ENCODE data around the gene HNRNPAB.
"Not testable (repeated sequence)": the region's sequence is repeated elsewhere in the genome, so short reads cannot be mapped to it uniquely, and the experiment has no call there.

Gene HNRNPAB

DNA sequence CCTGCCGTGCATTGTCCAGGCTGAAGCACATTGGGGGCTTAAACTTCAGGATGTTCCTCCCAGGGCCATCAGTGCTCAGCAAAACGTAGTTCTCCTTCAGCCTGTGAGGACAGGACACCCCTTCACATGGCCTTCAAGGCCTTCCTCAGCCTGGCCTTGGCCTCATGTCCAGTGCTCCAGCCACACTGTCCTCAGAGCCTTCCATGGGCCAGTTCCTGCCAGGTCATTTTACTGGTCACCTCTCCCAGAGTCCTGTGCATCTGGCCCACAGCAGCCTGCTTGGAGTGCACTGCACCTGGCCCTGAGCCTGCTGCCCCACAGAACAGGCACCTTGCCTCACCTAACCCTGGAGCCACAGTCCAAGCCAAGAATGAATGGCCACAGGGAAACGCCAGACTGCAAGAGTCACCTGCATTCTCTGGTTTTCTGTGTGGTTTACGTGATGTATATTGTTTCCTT, 8.7 kb downstream of the HNRNPAB start:
- DNase-seq: no peak

DNA sequence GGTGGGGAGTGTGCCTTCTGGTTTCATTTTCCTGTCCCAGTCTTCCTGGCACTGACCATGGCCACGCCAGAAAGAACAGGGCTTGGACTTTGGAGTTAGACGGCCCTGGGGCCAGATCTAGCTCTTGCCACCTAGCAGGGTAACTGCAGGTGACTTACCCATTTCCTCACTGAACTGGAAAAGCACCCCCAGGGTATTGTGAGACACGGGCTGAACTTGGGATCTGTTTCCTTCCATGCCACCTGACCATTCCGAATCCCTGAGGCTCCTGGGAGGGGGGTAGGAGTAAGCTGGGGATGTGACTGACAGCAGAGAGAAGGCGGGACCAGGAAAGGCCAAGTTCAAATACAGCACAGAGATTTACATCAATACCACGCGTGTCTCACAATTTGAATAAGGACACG, 9.4 kb downstream of the HNRNPAB start:
- no peak for DNase-seq

DNA sequence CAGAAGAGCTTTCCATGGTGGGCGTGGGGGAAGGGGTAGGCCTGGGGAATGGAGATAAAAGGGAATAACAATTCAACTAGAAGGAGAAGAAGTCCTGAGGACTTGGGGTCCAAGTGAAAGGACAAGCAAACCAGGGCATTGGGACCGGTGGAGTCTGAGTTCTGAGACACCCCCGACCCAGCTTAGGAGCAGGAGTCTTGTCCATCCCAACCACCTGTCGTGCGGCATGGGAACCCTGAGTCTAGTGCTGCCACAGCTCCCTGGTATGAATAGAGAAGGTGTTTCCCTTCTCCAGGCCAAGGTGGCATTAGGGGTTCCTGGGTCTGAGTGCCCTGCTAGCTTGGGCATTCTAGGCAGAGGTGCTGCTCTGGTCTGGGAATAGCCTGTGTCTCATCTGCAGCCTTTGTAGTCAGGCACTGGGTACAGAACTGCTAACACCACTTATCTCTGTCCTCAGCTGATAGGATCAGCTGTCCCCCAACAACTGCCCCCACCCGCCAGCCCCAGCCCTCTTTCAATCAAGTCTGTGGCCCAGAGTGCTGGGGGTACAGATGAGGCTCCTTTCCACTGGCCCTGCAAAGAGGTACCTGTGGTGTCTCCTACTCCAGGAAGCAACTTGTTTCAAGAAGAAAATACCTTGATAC, 9.9 kb downstream of the HNRNPAB start:
- DNase-seq: no peak

DNA sequence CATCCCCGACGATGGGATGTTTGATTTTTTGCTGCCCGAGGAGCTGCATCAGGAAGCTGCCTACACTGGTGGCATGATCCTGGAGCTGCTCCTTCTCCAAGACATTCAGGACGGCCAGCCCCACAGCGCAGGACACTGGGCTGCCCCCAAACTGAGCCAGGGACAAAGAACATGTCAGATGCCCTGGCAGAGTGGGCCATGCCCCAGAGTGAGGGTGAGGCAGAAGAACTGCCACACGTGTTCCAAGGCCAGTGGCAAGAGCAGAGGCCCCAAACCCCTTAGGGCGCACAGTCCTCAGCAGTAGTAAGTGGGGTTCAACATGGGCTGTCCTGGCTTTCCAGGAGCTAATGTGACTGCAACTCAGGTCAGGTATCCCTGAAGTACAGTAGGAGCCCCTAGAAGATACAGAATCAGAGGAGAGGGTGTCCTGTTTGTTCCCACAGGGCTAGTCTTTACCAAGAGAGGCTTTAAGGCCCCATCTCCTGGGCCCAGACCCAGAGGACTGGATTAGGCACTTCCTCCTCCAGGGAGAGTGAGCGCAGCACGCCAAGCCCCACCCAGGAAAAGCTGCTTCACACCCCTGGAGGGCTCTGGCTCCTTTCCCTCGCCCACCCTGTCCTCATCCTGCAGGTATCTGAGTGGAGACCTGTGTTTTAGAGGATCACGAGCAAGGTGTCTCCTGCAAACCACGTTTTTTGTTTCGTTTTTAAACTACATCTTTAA, 11.1 kb downstream of the HNRNPAB start:
- DNase-seq: no peak

DNA sequence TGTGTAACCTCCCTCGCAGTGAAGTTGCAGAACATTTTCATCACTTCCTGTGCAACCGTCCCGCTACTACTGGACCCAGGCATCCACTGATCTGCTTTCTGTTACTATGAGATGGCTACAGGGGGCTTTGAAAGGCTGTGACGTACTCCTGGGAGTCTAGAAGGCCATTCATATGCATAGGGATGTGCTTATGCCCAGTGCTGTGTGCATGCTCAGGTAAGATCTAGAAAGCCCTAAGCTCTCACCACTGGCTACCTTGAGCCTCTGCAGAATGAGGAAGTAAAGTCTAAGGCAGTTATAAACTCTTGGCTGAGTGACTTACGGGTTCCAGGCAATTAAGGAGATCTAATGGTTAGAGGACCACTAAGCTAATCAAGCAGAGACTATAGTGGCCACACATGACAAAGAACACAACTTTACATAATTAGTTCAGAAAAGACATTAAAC, 11.8 kb downstream of the HNRNPAB start:
- no peak for DNase-seq

DNA sequence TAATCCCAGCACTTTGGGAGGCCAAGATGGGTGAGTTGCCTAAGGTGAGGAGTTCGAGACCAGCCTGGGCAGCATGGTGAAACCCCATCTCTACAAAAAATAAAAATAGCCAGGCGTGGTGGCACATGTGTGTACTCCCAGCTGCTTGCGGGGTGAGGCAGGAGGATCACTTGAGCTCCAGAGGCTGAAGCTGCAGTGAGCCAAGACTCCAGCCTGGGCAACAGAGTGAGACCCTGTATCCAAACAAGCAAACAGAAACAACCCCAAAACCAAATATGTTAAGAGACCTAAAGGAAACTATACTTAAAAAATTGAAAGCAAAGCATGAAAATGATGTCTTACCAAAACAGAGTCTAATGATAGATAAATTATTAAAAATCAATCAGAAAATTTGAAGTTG, 12.4 kb downstream of the HNRNPAB start:
- DNase-seq: no peak

DNA sequence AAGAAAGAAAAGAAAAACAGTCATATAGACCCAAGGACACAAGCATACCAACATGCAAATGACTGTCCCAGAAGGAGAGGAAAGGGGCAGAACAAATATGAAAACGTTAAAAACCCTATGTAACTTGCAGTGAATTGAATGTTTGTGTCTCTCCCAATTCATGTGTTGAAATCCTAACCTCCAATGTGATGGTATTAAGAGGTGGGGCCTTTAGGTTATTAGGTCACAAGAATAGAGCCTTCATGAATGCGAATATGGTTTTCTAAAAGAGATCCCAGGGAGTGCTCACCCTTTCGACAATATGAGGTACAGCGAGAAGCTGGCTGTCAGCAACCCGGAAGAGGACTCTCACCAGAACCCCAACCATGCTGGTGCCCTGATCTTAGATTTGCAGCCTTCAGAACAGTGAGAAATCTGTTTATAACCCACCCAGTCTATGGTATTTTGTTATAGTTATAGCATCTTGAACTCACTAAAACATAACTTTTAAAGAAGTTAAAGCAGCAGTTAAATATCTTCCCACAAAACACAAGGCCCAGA, 14.0 kb downstream of the HNRNPAB start:
- no peak for DNase-seq

DNA sequence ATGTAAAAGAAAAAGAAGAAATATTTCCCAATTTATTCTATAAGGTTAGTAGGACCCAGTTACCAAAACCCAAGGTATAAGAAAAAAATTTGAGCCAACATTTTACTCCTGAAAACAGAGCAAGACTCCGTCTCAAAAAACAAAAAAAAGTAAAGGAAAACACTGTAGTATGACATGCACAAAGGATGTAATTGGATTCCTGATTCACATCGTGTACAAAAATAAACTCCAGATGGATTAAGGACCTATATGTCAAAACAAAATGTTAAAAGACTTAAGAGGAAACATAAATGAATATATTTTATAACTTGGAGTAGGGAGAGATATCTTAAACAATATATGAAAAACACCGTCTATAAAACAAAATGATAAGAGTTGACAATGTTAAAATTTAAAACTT, 14.5 kb downstream of the HNRNPAB start:
- DNase-seq: no peak

DNA sequence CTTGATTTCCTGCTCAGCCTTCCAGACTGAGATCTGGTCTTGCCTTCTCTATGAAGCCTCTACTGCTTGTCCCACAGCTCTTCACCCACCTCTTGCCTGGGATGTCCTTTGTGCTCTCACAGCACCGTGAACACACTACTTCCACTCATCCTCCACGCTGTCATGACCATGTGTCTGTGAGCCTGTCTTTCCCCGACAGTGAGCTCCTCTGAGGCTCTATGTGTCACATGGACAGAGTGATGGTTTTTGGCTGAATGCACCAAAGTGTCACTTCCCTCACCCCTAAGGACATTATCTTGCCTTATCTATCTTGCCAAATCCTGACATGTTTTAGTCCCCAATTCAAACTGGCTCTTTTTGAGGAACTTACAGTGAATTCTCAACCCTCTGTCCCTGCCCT, 16.9 kb downstream of the HNRNPAB start:
- no peak for DNase-seq

DNA sequence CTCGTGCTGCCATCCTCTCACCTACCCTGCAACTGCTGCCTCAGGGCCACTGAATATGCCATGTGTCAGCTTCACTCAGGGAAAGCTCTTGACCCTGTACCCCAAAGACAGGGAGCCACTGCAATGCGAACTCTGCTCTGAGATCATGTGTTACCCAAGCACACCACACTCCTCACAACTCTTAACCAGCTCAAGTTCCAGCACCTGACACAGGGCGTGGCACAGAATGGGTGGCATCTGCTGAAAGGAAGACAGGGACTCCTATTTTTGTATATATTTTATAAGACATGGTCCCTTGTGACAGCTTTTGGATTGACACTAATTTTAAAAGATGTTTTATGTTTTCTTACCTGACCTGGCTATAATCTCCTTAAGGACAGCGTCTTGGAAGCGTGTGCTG, 17.5 kb downstream of the HNRNPAB start:
- DNase-seq: no peak

DNA sequence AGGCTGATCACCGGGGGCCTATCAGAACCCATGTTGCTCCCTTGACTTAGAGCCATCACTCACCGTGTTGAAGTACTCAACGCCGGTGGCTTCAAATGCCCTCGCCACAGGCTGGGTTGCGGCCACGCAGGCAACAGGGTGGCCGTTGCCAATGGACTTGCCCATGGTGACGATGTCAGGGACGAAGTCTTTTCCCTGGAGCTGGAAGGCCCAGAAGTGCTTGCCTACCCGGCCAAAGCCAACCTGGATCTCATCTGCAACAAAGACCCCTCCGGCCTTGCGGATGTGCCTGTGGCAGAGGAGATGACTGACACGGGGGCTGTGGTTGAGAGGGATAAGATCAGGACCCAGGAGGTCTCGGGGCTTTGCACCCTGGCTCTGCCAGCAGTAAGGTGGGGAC, 18.0 kb downstream of the HNRNPAB start:
- no peak for DNase-seq

DNA sequence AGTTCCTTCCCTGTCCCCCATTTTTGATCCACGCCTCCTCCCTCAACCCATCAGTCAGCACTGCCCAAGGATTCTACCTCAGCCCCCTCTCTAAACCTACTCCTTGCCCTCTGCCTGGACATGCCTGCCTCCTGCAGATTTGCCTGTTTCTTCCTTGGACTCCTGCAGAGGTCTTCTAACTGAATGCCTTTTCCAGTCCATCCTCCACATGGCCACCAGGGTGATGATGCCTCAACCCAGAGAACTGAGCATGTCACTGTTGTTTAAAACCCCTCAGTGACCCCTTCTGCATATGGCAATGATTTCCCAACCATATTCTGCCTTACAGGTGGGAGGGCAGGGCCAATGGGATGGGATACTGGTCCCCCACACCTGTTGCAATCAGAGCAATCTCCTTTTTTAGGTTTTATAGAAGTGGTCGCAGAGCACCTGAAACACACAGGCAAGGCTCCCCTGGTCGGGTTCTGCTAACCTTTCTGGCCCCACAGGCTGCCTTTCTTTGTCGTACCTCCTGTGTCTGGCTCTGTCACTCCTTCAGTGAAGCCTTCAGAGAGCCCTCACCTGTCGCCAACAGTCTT, 19.0 kb downstream of the HNRNPAB start:
- DNase-seq: no peak

DNA sequence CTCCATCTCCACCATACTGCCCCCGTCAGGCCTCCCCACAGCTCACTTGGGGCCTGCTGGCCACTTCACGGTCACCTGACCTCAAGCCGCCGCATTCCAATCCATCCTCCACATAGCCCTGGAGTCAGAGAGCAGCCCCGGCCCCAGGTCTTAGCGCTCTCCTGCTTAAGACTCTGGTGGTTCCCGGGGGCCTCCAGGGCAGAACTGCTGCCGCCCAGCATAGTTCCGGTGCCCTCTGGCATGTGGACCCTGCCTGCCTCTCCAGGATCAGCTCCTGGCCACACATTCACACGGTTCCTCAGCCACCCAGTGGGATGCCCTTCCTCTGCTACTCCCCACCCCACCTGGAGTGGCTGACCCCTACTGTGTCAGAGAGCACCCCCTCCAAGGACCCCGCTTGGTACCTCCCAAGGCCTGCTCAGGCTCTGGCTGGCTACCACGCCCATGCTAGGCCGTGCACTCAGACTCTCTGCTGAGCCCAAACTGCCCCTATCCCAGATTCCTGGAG, 19.5 kb downstream of the HNRNPAB start:
- DNase-seq: no peak

DNA sequence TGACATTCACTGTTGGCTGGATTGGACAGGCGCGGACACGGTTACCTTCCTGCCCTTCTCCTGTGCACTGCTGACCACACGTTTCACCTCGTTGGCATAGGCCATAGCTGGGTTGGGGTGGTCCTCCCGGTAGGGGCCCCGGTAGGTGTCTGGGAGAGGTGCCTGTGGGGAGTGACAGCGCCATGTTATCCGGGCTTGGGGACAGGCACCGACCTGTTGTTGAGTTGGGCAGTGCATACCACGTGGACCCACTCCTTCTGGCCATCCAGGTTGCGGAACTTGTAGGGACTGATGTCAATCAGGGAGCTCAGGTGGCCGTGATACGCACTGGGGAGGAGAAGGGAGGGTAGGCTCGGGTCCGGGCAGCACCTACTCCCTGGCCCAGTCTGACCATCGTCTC, 20.1 kb downstream of the HNRNPAB start:
- DNase-seq: no peak

DNA sequence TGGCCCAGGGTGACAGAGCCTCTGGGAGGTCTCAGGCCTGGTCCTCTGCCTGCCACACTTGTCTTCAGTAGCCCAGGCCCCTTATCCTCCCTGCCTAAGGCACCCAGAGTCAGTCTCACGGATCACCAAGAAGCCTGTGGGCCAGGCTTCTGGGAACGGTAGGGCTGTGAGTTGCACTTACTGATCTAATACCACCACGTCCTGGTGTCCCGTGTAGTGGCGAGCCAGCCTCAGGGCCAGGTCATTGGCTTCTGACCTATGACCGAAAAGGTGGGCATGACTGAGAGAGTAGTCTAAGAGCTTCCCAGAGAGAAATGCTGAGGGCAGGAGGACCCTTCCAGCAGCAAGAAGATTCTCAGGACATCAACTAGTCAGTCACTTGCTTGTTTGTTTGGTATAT, 20.8 kb downstream of the HNRNPAB start:
- DNase-seq: no peak

DNA sequence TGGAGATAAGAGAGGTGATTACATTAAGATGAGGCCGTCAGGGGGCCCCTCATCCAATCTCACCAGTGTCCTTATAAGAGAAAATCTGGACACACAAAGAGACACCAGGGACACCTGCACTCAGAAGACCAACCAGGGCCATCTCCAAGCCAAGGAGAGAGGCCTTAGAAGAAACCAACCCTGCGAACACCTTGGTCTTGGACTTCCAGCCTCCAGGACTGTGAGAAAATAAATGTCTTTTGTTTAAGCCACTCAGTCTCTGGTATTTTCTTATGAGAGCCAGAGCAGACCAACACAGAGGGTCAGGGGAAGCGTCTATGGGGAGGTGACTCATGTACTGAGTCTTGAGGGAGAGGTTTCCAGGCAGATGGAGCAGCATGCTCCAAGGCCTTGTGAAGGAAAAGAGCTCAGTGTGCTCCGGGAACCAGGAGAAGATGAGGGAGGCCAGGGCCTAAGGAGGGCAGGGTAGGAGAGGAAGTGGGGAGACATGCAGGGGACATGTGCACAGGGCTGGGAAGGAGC, 22.9 kb downstream of the HNRNPAB start:
- DNase-seq: no peak

DNA sequence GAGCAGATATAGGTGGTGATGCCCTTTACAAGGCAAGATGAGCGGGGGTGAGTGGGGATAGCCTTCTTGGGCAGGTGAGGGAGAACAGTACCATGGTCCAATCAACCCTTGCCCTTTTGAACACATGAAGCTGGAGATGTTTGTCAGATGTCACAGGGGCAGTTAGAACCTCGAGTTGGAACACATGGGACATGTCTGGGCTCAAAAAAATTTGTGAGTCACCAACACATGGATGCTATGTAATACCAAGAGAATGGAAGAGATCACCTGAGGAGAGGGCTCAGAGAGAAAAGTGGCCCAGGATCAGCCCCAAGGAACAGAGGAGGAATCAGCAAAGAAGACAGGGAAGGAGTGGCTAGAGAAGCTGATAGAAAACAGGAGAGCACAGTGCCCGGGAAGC, 23.6 kb downstream of the HNRNPAB start:
- no peak for DNase-seq

DNA sequence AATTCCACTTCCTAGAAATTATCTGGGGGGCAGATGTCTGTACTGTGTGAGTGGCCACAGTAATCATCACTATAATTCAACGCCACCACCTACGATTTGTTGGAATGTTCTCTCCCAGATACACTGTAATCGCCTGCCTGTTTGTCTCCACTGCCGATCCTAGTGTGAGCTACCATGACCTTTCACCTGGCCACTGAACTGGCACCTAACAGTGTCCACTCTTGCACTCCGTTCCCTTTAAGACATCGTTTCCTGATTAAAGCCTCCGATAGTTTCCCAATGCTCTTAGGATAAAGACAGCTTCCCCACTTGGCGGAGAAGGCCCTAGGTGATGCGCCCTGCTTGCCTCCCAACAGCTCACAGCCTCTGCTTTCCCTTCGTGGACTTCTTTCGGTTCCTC, 24.3 kb downstream of the HNRNPAB start:
- DNase-seq: no peak

DNA sequence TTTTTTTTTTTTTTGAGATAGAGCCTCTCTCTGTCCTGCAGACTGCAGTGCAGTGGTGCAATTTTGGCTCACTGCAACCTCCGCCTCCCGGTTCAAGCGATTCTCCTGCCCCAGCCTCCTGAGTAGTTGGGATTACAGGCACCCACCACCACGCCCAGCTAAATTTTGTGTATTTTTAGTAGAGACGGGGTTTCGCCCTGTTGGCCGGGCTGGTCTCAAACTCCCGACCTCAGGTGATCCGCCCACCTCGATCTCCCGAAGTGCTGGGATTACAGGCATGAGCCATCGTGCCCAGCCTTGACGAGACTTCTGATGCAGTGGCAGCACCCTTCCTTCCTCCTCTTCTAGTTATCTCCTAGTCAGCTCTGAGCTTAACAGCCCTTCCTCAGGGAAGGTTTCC, 24.8 kb downstream of the HNRNPAB start:
- DNase-seq: not testable (repeated sequence)

DNA sequence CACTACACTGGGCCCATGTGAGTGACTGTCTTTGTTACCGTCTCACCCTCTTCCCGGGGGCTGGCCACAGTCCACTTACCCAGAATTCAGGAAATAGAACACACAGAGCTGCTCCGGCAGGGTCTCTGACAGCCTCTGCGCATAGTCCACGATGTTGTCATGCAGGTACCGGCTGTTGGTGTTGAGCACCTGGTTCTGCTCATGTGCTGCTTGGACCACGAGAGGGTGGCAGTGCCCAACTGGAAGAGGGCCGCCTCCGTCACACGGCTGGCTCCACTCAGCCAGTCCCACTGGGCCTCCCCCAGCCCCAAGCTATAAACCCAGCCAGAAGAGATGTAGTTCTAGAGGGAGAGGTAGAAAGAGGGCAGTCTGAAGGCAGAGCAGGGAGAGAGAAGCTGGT, 25.5 kb downstream of the HNRNPAB start:
- DNase-seq: no peak

DNA sequence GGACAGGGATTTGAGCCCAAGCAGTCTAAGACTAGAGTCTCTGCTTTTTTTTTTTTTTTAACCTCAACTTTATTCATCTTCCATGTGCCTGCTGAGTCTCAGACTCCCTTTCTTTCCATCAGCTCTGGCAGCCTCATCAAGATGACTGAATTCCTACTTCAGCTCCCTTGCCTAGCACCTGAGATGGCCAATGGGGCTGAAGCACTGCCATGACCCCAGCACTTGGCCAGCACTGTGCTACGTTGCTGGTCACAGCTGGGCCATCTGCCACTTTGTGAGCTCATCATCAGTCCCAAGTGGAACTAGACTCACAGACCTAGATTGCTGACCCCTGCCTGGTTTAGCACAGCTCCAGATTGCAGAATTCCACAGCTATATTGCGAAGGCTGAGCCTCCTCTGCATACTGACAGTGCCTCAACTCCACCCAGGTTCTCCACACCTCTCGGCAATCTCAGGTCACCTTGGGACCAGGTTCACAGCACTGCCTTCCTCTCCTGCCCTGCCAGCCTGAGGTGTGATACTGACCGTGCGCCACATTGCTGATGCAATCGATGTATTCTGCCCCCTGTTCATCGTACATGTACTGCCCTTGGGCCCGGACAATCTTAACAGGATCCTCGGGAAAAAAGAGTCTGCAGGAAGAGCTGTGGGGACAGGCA, 26.7 kb downstream of the HNRNPAB start:
- DNase-seq: no peak

DNA sequence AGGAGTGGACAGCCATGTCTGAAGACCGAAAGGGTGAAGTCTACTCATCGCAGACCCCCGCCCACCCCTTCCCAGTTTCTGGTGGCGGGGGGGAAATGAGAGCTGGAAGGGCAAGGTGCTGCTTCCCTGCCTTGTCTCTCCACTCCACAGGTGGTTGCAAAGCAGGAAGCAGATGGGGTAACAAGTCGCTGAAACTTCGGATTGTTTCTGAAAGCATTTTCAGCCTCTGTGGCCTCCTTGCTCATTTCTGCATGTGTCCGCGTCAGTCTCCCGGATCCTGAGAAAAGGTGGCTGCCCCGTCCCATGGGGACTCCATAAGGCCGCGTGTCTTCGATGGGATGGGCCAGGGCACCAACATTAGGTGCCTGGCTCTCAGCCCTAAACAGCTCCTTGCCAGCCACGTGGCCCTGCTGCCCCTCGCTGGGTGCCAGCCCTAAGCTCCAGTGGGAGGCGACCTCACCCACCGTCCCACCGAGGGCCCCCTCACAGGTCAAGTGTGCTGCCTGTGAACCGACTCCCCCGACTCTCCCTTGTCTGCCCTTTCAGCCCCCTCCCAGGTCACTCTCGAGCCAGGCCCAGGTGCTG, 27.3 kb downstream of the HNRNPAB start:
- DNase-seq: no peak
